ENCODE results near the gene ATP1B1. TPM values are rescaled to one million over a fixed set of nuclear protein-coding genes. Genes with fewer than 3 reads are reported as not detected.

Gene ATP1B1
- total and polyA plus RNA-seq, 2 of the 13 experiments (the other 11 are each of a cell fraction or from before 2014, with no cell fraction given) = 134 to 135 TPM

DNA sequence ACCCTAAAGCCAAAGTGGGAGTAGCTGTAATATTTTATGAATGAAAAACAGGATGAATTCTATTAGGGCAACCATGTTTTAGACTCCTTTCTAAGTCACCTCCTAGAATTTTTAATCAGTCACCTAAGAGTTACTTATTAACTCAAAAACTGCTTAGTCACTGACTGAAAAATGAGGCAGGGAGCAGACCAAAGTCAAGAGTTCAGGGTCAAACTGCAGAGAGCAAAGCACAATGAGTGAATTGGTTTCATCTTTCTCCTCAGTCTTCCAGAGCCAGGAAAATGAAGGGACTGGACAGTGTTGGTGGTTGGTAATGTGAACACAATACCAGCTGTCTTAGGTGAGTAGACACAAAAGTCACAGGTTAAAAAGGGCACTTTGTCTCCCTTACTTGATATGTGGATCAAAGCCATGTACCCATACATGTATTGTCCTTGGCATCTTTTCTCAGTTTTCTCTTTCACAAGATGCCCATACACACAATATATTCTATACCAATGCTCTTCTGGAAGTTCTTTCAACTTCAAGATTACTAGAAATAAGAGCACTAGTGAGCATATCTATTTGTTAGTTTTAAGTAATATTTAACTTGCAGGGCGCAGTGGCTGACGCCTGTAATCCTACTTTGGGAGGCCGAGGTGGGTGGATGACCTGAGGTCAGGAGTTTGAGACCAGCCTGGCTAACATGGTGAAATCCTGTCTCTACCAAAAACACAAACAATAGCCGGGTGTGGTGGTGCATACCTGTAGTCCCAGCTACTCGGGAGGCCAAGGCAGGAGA lies 42.2 kb downstream of the ATP1B1 start (continued):
- TF ChIP-seq ZSCAN5A (CRISPR knock-in tag; IDR thresholded peaks at IDR 0.05; ENCODE audit: borderline replicate concordance) = peak; percentile 25; the same call in 1 of the 2 replicates
- peak; percentile 82 for TF ChIP-seq BCL6 (CRISPR knock-in tag; IDR thresholded peaks at IDR 0.05)
- TF ChIP-seq EEA1 (CRISPR knock-in tag; IDR thresholded peaks at IDR 0.05; ENCODE audit: borderline replicate concordance) = no peak
- TF ChIP-seq HOXA3 (CRISPR knock-in tag; IDR thresholded peaks at IDR 0.05) = peak; percentile 78
- TF ChIP-seq PAX8 (CRISPR knock-in tag; IDR thresholded peaks at IDR 0.05; ENCODE audit: borderline replicate concordance) = no peak
- peak; percentile 64 for TF ChIP-seq REPIN1 (CRISPR knock-in tag; IDR thresholded peaks at IDR 0.05; ENCODE audit: borderline replicate concordance, low read depth)
- TF ChIP-seq SIX4 (CRISPR knock-in tag; IDR thresholded peaks at IDR 0.05) = peak; percentile 98
- peak; percentile 34; the same call in 1 of the 2 replicates for TF ChIP-seq ZNF788 (CRISPR knock-in tag; IDR thresholded peaks at IDR 0.05; ENCODE audit: borderline replicate concordance)
- TF ChIP-seq, protein P1, sequence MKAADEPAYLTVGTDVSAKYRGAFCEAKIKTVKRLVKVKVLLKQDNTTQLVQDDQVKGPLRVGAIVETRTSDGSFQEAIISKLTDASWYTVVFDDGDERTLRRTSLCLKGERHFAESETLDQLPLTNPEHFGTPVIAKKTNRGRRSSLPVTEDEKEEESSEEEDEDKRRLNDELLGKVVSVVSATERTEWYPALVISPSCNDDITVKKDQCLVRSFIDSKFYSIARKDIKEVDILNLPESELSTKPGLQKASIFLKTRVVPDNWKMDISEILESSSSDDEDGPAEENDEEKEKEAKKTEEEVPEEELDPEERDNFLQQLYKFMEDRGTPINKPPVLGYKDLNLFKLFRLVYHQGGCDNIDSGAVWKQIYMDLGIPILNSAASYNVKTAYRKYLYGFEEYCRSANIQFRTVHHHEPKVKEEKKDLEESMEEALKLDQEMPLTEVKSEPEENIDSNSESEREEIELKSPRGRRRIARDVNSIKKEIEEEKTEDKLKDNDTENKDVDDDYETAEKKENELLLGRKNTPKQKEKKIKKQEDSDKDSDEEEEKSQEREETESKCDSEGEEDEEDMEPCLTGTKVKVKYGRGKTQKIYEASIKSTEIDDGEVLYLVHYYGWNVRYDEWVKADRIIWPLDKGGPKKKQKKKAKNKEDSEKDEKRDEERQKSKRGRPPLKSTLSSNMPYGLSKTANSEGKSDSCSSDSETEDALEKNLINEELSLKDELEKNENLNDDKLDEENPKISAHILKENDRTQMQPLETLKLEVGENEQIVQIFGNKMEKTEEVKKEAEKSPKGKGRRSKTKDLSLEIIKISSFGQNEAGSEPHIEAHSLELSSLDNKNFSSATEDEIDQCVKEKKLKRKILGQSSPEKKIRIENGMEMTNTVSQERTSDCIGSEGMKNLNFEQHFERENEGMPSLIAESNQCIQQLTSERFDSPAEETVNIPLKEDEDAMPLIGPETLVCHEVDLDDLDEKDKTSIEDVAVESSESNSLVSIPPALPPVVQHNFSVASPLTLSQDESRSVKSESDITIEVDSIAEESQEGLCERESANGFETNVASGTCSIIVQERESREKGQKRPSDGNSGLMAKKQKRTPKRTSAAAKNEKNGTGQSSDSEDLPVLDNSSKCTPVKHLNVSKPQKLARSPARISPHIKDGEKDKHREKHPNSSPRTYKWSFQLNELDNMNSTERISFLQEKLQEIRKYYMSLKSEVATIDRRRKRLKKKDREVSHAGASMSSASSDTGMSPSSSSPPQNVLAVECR (CRISPR knock-in tag; IDR thresholded peaks at IDR 0.05; ENCODE audit: borderline replicate concordance) = peak; percentile 60; the same call in 1 of the 2 replicates
- peak; percentile 60; the same call in 1 of the 2 replicates for TF ChIP-seq PITX1 (CRISPR knock-in tag; IDR thresholded peaks at IDR 0.05)
- peak; percentile 85 for TF ChIP-seq HDAC2 (CRISPR knock-in tag; IDR thresholded peaks at IDR 0.05)
- peak; percentile 33; the same call in 1 of the 2 replicates for TF ChIP-seq ZNF782 (CRISPR knock-in tag; IDR thresholded peaks at IDR 0.05; ENCODE audit: borderline replicate concordance)
- no peak for TF ChIP-seq PREB (CRISPR knock-in tag; IDR thresholded peaks at IDR 0.05)
- 0 out of 2 replicates have a peak, but pooled peaks have one; percentile 62 for TF ChIP-seq ZSCAN29 (CRISPR knock-in tag; conservative IDR thresholded peaks at IDR 0.05)
- TF ChIP-seq HMG20A (CRISPR knock-in tag; IDR thresholded peaks at IDR 0.05; ENCODE audit: borderline replicate concordance) = peak; percentile 92
- TF ChIP-seq ZNF30 (CRISPR knock-in tag; IDR thresholded peaks at IDR 0.05) = no peak
- peak; percentile 56; the same call in 1 of the 2 replicates for TF ChIP-seq THAP11 (CRISPR knock-in tag; IDR thresholded peaks at IDR 0.05)
- 0 out of 2 replicates have a peak, but pooled peaks have one; percentile 34 for TF ChIP-seq ZBTB39 (CRISPR knock-in tag; IDR thresholded peaks at IDR 0.05)
